Measurements from ENCODE around the gene CENPN. TPM values are rescaled to one million over a fixed set of nuclear protein-coding genes. Genes with fewer than 3 reads are reported as not detected.

The CENPN gene, protein sequence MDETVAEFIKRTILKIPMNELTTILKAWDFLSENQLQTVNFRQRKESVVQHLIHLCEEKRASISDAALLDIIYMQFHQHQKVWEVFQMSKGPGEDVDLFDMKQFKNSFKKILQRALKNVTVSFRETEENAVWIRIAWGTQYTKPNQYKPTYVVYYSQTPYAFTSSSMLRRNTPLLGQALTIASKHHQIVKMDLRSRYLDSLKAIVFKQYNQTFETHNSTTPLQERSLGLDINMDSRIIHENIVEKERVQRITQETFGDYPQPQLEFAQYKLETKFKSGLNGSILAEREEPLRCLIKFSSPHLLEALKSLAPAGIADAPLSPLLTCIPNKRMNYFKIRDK
- 14.8 TPM for polyA plus RNA-seq
- long read RNA-seq, donor 1, partial matches to known transcripts: 0 of 2 reads
- long read RNA-seq, donor 1, other reads (novel, unspliced or antisense): 0 of 2 reads
- long read RNA-seq, donor 2, transcript CENPN-201 (7 exons, 1,398 nt): major isoform, 7 of 8 reads
- long read RNA-seq, donor 2, partial matches to known transcripts: 0 of 8 reads
- long read RNA-seq, donor 2, other reads (novel, unspliced or antisense): 0 of 8 reads
- long read RNA-seq, donor 3: 0 reads
- long read RNA-seq, donor 4, partial matches to known transcripts: 0 of 1 reads
- long read RNA-seq, donor 4, other reads (novel, unspliced or antisense): 0 of 1 reads
- long read RNA-seq, donor 5, transcript CENPN-201 (7 exons, 1,398 nt): major isoform, 6 of 61 reads
- long read RNA-seq, donor 5, partial matches to known transcripts: 10 of 61 reads
- long read RNA-seq, donor 5, other reads (novel, unspliced or antisense): 43 of 61 reads
- long read RNA-seq, donor 6, partial matches to known transcripts: 0 of 6 reads
- long read RNA-seq, donor 6, other reads (novel, unspliced or antisense): 0 of 6 reads
- long read RNA-seq, donor 7, transcript CENPN-201 (7 exons, 1,398 nt): major isoform, 6 of 8 reads
- long read RNA-seq, donor 7, partial matches to known transcripts: 0 of 8 reads
- long read RNA-seq, donor 7, other reads (novel, unspliced or antisense): 0 of 8 reads
- long read RNA-seq, donor 8, transcript CENPN-201 (7 exons, 1,398 nt): major isoform, 5 of 69 reads
- long read RNA-seq, donor 8, partial matches to known transcripts: 51 of 69 reads
- long read RNA-seq, donor 8, other reads (novel, unspliced or antisense): 11 of 69 reads
- long read RNA-seq, donor 9, partial matches to known transcripts: 6 of 49 reads
- long read RNA-seq, donor 9, other reads (novel, unspliced or antisense): 40 of 49 reads
- long read RNA-seq, donor 10, partial matches to known transcripts: 0 of 4 reads
- long read RNA-seq, donor 10, other reads (novel, unspliced or antisense): 0 of 4 reads
- long read RNA-seq, donor 11, transcript CENPN-201 (7 exons, 1,398 nt): major isoform, 6 of 7 reads
- long read RNA-seq, donor 11, partial matches to known transcripts: 0 of 7 reads
- long read RNA-seq, donor 11, other reads (novel, unspliced or antisense): 0 of 7 reads

DNA sequence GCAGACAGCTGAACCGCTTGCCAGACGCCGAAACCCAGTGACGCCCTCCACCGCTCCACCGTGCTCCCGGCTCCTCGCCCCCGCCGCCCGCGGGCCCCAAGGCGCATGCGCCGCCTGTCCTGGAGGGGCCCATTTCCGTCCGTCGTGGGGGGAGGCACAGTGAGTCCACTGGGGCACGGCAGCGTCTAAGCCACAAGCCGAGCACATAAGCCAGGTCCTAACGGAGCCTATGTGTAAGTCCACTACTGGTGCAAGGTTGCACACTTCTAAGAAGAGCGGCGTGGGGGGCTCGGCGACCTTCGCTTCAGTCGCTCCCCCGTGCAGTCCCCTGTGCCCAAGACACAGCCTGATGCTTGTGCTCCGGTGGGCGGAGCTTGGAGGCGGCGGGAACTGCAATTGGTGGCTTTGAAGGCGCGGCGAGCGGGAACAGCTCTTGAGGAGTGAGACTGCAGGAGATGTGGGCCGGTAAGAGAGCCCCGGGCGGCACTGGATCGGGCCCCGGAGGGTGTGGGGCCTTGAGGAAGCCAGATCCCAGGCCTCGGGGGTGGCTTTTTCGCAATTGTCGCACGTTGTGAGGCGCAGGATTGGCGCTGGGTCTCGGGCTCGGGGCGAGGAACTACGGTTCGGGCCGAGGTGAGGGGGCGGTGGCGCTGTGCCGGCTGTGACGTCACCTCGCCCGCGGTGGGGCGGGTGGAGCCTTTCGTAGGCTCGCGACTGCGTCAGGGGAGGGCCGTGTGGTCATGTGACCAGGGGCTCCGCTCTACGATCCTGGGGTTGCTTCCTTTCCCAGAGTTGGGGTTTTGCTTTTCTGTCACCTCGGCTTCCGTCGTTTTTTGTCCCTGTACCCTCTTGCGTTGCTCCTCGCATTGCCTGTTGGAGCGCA is at the start of gene CENPN, which contains the start of gene CMC2:
Gene CENPN (plus strand): TSS at position 402 of the 883 bp plus-strand sequence. CDS start 4,726 bp downstream, outside the sequence.
Gene CMC2 (minus strand): TSS at position 73 of the 883 bp plus-strand sequence. CDS start 9,491 bp downstream, outside the sequence.
- peak within 1 kb of the TSS; percentile 96 for H3K4me3 ChIP-seq (ENCODE audit: low read length)
- no peaks in the 10 kb centered on the region for H3K27me3 ChIP-seq (ENCODE audit: control insufficient read depth, insufficient read depth, low read length)
- H3K27ac ChIP-seq (ENCODE audit: low read length): peak within 1 kb of the TSS; percentile 89
- peak; percentile 99 to 100 for DNase-seq
- peaks cover 17% of the 10 kb centered on the region for H3K4me1 ChIP-seq (ENCODE audit: control insufficient read depth, insufficient read depth, low read length)
- WGBS (ENCODE audit: insufficient coverage, low lambda C conversion rate): no CpG with 5 or more reads among the region's 75 CpGs
- peaks cover 5% of the 10 kb centered on the region for H3K36me3 ChIP-seq (ENCODE audit: control insufficient read depth, insufficient read depth, low read length)
- H3K9me3 ChIP-seq (ENCODE audit: control insufficient read depth, low read depth, low read length): no peaks in the 10 kb centered on the region

DNA sequence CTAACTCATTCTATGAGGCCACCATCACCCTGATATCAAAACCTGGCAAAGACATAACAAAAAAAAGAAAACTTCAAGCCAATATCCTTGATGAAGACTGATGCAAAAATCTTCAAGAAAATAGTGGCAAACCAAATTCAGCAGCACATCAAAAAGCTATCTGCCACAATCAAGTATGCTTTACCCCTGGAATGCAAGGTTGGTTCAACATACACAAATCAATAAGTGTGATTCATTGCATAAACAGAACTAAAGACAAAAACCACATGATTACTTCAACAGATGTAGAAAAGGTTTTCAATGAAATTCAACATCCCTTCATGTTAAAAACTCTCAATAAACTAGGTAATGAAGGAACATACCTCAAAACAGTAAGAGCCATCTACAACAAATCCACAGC is 48.7 kb upstream of the CENPN start:
- H3K36me3 ChIP-seq (ENCODE audit: control insufficient read depth, insufficient read depth, low read length): no peaks in the 10 kb centered on the region
- no peak overlapping the region for H3K4me3 ChIP-seq (ENCODE audit: low read length)
- H3K27me3 ChIP-seq (ENCODE audit: control insufficient read depth, insufficient read depth, low read length): no peaks in the 10 kb centered on the region
- no peaks in the 10 kb centered on the region for H3K4me1 ChIP-seq (ENCODE audit: control insufficient read depth, insufficient read depth, low read length)
- H3K27ac ChIP-seq (ENCODE audit: low read length): no peak overlapping the region
- H3K9me3 ChIP-seq (ENCODE audit: control insufficient read depth, low read depth, low read length): peaks cover 4% of the 10 kb centered on the region
- DNase-seq: no peak

- no peaks in the 10 kb centered on the region for H3K36me3 ChIP-seq (ENCODE audit: control insufficient read depth, insufficient read depth, low read length)
- H3K27me3 ChIP-seq (ENCODE audit: control insufficient read depth, insufficient read depth, low read length): no peaks in the 10 kb centered on the region
- H3K4me1 ChIP-seq (ENCODE audit: control insufficient read depth, insufficient read depth, low read length): no peaks in the 10 kb centered on the region
- no CpG with 5 or more reads among the region's 2 CpGs for whole genome bisulfite sequencing (ENCODE audit: insufficient coverage, low lambda C conversion rate)
- DNase-seq: no peak
- H3K4me3 ChIP-seq (ENCODE audit: low read length): no peak overlapping the region
- H3K27ac ChIP-seq (ENCODE audit: low read length): no peak overlapping the region
- H3K9me3 ChIP-seq (ENCODE audit: control insufficient read depth, low read depth, low read length): peaks cover 4% of the 10 kb centered on the region
These were observed 44.1 kb upstream of the CENPN start for GRCh38 chr16:80962879-80963278.

- no peak overlapping the region for H3K27ac ChIP-seq (ENCODE audit: low read length)
- no CpG with 5 or more reads among the region's 2 CpGs for WGBS (ENCODE audit: insufficient coverage, low lambda C conversion rate)
- H3K4me3 ChIP-seq (ENCODE audit: low read length): no peak overlapping the region
- DNase-seq: no peak
- H3K27me3 ChIP-seq (ENCODE audit: control insufficient read depth, insufficient read depth, low read length): no peaks in the 10 kb centered on the region
- H3K36me3 ChIP-seq (ENCODE audit: control insufficient read depth, insufficient read depth, low read length): no peaks in the 10 kb centered on the region
- H3K4me1 ChIP-seq (ENCODE audit: control insufficient read depth, insufficient read depth, low read length): no peaks in the 10 kb centered on the region
- H3K9me3 ChIP-seq (ENCODE audit: control insufficient read depth, low read depth, low read length): no peaks in the 10 kb centered on the region
These were observed 42.7 kb upstream of the CENPN start for GRCh38 chr16:80964351-80964750.

DNA sequence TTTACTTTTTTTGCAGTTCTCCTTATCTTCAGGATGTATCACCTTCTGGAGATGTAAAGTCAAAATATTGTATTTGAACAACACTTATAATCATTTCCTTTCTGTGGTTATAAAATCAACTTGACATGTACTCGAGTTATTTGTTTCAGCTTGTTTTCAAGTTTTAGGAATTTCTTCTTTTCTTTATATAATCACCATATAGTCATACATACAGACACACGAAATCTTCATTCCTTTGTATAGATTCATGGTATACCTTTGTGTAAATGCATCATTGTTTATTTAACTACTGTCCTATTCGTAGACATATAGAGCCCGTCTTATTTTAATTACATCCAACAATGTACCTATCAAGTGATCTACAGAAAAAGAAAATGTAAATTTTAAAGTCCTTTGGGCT is 40.4 kb upstream of the CENPN start:
- WGBS (ENCODE audit: insufficient coverage, low lambda C conversion rate): 83% methylated on average over 1 of the region's 4 CpGs
- Histone ChIP-seq H3K27me3 (ENCODE audit: control insufficient read depth, insufficient read depth, low read length) (no peaks in the 10 kb centered on the region), H3K4me3 (ENCODE audit: low read length) (no peak overlapping the region), H3K9me3 (ENCODE audit: control insufficient read depth, low read depth, low read length) (no peaks in the 10 kb centered on the region), H3K27ac (ENCODE audit: low read length) (no peak overlapping the region), H3K36me3 (ENCODE audit: control insufficient read depth, insufficient read depth, low read length) (no peaks in the 10 kb centered on the region), H3K4me1 (ENCODE audit: control insufficient read depth, insufficient read depth, low read length) (no peaks in the 10 kb centered on the region)
- no peak for DNase-seq

DNA sequence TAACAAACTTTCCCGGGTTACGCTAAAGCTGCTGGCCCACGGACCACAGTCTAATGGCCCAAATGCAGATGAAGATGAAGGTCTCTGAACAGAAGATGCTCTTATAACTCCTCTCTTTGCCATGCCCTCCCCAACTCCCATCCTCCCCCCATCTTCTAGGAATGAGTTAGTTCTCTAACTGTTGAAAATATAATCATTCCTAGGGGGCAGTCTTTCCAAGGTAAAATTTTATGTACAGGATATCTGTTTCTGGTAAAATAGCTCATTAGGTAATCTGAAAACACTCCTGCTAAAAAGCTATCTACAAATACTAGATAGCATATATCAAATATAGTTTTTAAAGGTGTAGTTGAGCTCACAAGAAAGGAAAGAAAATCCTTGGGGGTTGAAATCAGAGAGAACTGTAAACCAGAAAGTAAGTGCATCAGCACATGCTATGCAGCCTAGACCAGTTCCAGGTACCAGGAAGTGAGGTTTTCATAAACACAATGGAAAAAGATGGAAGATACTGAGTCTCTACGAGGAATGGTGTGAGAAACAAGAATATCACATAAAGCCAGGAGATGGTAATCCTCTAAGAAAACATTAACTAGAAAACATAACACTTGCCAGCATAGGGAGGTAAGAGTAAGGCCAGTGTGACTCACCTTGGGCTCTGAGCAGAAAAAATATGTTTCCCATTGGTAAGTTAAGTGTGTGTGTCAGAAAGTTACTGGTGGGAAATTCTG is 38.5 kb upstream of the CENPN start:
- peak in 1 of 2 donors; percentile 19 for DNase-seq
- Histone ChIP-seq H3K27ac (ENCODE audit: low read length) (no peak overlapping the region), H3K9me3 (ENCODE audit: control insufficient read depth, low read depth, low read length) (no peaks in the 10 kb centered on the region), H3K4me1 (ENCODE audit: control insufficient read depth, insufficient read depth, low read length) (no peaks in the 10 kb centered on the region), H3K4me3 (ENCODE audit: low read length) (no peak overlapping the region), H3K27me3 (ENCODE audit: control insufficient read depth, insufficient read depth, low read length) (no peaks in the 10 kb centered on the region), H3K36me3 (ENCODE audit: control insufficient read depth, insufficient read depth, low read length) (no peaks in the 10 kb centered on the region)
- 20% methylated on average over 1 of the region's 4 CpGs for WGBS (ENCODE audit: insufficient coverage, low lambda C conversion rate)

GRCh38 chr16:80969114-80969484 is 37.9 kb upstream of the CENPN start:
- H3K27ac ChIP-seq (ENCODE audit: low read length): no peak overlapping the region
- H3K4me1 ChIP-seq (ENCODE audit: control insufficient read depth, insufficient read depth, low read length): no peaks in the 10 kb centered on the region
- H3K4me3 ChIP-seq (ENCODE audit: low read length): no peak overlapping the region
- H3K9me3 ChIP-seq (ENCODE audit: control insufficient read depth, low read depth, low read length): no peaks in the 10 kb centered on the region
- WGBS (ENCODE audit: insufficient coverage, low lambda C conversion rate): 100% methylated on average over 2 of the region's 3 CpGs
- DNase-seq: no peak
- no peaks in the 10 kb centered on the region for H3K36me3 ChIP-seq (ENCODE audit: control insufficient read depth, insufficient read depth, low read length)
- no peaks in the 10 kb centered on the region for H3K27me3 ChIP-seq (ENCODE audit: control insufficient read depth, insufficient read depth, low read length)

DNA sequence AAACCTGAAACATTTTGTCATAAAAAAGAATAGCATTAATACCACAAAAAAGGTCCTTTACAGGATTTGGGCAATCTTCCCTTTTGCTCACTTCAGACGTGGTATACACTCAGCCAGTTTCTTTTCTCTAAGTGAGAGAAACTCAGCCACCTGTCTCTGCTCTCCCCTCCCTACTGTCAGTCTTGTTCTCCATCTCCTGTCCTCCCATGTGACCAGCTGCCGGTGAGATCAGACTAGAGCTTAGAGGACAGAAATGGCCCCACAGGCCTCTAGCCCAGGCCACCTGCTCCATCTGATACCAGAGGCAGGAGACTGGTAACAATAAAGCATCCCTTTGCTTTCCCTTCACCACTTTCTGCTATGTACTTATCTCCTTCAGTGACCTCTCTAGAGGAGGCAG is 35.2 kb upstream of the CENPN start:
- H3K27me3 ChIP-seq (ENCODE audit: control insufficient read depth, insufficient read depth, low read length): no peaks in the 10 kb centered on the region
- no peaks in the 10 kb centered on the region for H3K4me1 ChIP-seq (ENCODE audit: control insufficient read depth, insufficient read depth, low read length)
- no peaks in the 10 kb centered on the region for H3K9me3 ChIP-seq (ENCODE audit: control insufficient read depth, low read depth, low read length)
- DNase-seq: no peak
- no CpG with 5 or more reads among the region's 2 CpGs for WGBS (ENCODE audit: insufficient coverage, low lambda C conversion rate)
- no peak overlapping the region for H3K4me3 ChIP-seq (ENCODE audit: low read length)
- no peak overlapping the region for H3K27ac ChIP-seq (ENCODE audit: low read length)
- peaks cover 3% of the 10 kb centered on the region for H3K36me3 ChIP-seq (ENCODE audit: control insufficient read depth, insufficient read depth, low read length)

GRCh38 chr16:80972611-80973010 is 34.4 kb upstream of the CENPN start:
- WGBS (ENCODE audit: insufficient coverage, low lambda C conversion rate): no CpG with 5 or more reads among the region's 4 CpGs
- Histone ChIP-seq H3K27ac (ENCODE audit: low read length) (no peak overlapping the region), H3K27me3 (ENCODE audit: control insufficient read depth, insufficient read depth, low read length) (no peaks in the 10 kb centered on the region), H3K4me1 (ENCODE audit: control insufficient read depth, insufficient read depth, low read length) (no peaks in the 10 kb centered on the region), H3K4me3 (ENCODE audit: low read length) (no peak overlapping the region), H3K36me3 (ENCODE audit: control insufficient read depth, insufficient read depth, low read length) (peaks cover 3% of the 10 kb centered on the region), H3K9me3 (ENCODE audit: control insufficient read depth, low read depth, low read length) (no peaks in the 10 kb centered on the region)
- no peak for DNase-seq
